Measurements from ENCODE around the gene WFIKKN1.
"Not testable (repeated sequence)": the region's sequence is repeated elsewhere in the genome, so short reads cannot be mapped to it uniquely, and the experiment has no call there.

WFIKKN1 gene

DNA sequence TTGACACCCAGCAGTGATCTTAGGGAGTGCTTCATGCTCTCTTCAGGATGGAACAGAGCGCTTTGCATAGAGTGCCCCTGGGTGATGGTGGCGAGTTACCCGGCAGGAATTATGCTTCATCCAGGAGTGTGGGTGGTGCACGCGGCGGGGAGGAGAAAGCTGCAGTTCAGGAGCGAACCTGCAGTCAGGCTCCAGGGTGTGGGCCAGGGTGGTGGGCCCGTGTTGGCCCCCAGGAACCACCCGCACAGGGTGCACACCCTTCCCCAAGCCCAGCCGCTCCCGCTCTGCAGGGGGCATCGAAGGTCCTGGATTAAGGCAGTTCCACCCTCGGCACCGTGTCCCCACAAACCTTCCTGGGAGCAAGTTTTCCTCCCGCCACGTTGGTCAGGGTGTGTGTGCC is 37.0 kb upstream of the WFIKKN1 start:
- in situ Hi-C loops (cut with MboI; ENCODE audit: low sequenced_read_pairs): no loop called here

DNA sequence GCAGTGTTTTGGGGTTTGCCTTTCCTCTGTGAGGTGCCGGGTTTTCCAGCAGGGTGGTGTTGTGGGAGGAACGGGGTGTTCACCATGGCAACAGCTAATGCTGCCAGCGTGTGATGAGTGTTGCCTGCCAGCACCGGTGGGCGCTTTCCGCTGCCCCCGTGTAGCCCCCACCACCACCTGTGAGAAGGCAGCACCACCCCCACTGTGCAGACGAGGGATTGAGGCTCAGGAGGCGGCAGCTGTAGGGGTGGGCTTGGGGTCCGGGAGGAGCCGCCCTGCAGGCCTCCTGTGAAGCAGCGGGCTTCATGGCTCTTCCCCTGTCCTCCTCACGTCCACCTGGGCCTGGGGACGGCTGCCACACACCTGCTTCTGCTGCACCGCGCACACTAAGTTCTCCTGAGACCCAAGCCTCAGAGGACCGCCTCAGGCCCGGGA is 35.7 kb upstream of the WFIKKN1 start:
- in situ Hi-C loops (cut with MboI; ENCODE audit: low sequenced_read_pairs): no loop called here

DNA sequence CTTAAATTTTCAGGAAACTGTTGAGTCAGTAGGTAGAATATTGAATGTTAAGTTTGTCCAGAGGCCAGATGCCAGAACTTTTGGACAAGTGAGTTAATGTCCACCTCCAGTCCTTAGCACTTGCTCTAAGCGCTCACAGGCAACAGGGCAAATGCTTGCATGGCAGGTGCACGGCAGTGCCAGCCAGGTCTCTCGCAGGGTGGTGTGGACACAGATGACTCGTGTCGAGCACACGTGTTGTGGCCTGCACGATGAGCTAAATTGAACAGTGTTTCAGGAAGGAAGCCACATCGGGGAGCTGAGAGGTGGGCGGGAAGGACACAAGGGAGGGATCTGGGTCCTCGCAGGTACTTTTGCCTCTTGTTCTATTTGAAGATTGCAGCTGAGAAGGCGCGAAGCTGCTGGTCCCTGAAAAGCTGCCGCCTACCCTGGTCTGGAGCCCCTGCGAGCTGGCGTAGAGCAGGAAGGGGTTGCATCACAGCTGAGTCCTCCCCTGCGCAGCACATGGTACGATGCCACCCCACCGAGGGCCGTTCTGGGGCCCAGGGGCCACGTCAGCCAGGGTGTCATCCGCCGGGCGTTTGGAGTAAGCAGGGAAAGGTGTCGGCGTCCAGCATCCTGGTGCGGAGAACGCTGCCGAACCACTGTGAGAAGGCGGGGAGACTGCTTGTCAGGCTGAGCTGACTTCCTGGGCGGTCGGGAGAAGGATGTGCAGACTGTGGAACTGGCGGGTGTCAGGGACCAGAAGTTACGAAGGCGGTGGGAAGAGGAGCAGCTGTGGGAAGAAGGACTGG is 34.6 kb upstream of the WFIKKN1 start:
- in situ Hi-C loops (cut with MboI; ENCODE audit: low sequenced_read_pairs): no loop called here

DNA sequence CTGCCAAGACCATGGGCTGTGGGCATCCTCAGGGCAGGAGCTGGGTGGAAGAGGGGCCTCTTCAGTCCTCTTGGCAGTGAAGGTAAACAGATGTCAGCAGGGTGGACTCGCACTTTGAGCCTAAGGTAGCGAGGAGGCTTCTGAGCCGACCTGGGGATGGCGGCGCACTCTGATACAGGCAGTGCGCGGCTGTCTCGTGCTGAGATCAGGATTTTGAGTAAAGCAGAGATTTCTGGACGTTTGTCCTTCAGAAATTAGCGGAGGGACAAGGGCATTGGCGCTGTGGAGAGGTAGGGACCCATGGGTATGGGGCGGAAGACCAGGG is 34.1 kb upstream of the WFIKKN1 start:
- in situ Hi-C loops (cut with MboI; ENCODE audit: low sequenced_read_pairs): no loop called here

DNA sequence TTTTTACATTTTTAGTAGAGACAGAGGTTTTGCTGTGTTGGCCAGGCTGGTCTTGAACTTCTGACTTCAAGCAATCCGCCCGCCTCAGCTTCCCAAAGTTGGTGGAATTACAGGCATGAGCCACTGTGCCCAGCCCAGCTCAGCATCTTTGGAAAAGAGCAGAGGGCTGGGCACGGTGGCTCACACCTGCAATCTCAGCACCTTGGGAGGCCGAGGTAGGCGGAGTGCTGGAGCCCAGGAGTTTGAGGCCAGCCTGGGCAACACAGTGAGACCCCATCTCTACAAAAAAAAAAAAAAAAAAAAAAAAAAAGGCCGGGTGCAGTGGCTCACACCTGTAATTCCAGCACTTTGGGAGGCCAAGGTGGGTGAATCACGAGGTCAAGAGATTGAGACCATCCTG is 33.1 kb upstream of the WFIKKN1 start:
- in situ Hi-C loops (cut with MboI; ENCODE audit: low sequenced_read_pairs): not testable (repeated sequence)

DNA sequence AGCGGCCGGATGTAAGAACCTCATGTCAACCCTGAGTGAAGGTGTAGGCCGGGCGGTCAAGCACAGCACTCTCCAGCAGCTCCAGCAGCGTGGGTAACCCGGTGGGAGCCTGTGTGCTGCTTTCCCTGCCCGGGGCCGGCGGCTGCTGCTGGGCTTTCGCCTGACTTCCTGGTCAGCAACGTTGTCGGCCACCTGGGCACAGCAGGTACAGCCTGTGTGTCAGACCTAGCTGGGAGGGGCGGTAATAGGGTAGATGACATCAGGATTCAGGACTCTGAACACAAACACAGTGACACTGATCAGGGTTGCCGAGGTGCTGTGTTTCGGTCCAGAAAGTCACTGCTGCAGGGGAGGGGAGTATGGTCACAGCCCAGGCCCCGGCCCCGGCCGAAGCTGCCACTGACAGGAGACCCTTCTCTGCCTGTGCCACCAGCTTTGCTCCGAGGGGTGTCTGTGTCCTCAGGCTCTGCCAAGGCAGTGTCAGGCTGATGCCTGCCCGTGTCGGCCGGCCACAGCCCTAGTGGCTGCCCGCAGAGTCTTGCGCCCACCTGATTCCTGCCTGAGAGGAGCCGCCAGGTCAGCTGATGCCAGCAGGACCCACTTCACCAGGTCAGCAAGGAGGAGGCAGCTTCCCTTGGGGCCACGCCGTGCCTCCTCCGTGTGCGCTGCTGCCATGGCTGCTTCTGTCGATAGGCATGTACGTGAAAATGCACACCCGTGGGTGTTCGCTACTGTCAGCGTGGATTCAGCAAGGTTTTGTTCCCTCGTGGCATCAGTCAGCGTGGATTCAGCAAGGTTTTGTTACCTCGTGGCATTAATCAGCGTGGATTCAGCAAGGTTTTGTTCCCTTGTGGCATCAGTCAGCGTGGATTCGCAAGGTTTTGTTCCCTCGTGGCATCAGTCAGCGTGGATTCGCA is 31.7 kb upstream of the WFIKKN1 start:
- in situ Hi-C loops (cut with MboI; ENCODE audit: low sequenced_read_pairs): no loop called here

DNA sequence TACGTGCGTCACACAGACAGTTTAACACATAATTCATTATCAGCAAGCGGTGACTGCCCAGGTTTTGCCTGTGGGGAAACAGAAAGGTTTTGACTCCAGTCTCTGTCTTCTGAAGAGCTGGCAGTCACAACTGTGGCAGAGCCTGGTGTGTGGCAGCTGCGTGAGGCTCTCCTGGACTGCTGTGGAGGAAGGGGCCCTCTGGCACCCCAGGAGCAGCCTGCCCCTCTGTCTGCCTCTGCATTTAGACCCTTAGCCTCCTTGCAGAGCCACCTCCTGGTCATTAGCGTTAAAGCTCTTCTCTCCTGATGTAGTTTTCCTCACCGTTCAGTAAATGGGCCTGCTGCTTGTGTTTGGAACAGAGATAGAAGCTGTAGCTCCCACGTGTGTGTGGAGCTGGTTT is 30.0 kb upstream of the WFIKKN1 start:
- in situ Hi-C loops (cut with MboI; ENCODE audit: low sequenced_read_pairs): no loop called here

DNA sequence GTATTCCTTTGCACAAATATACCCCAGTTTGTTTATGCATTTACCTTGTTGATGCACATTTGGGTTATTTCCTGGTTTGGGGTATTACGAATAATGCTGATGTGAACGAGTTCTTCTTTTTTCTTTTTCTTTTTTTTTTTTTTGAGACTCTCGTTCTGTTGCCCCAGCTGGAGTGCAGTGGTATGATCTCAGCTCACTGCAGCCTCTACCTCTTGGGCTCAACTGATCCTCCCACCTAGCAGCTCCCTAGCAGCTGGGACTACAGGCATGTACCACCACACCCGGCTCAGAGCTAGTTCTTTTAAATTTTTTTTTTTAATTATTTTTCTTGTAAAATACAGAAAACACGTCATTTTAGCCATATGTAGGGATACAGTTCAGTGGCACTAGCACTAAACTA is 26.9 kb upstream of the WFIKKN1 start:
- in situ Hi-C loops (cut with MboI; ENCODE audit: low sequenced_read_pairs): no loop called here

DNA sequence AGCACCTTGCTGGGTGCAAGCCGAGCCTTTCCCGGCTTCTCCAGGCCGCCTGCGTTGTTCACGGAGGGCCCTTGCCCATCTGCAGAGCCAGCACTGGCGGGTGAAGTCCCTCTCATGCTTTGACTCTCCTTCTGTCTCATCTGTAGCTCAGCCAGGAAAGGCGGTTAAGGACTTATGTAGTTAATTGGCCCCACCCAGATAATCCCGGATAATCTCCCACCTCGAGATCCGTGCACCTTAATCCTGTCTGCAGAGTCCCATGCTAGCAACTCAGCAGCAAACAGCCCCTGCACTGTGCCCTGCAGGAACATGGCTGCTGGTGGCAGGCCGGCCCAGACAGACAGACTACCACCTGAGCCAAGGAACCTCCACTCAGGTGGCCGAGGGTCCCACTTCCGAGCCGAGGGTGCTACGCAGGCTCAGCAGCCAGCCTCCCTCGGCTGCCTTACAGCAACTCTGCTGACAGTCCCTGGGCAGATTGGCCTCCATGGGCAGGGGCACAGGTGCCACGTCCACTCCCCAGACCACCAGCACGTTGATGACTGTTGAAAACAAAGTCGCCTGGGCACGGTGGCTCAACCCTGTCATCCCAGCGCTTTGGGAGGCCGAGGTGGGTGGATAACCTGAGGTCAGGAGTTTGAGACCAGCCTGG is 24.0 kb upstream of the WFIKKN1 start:
- in situ Hi-C loops (cut with MboI; ENCODE audit: low sequenced_read_pairs): no loop called here

DNA sequence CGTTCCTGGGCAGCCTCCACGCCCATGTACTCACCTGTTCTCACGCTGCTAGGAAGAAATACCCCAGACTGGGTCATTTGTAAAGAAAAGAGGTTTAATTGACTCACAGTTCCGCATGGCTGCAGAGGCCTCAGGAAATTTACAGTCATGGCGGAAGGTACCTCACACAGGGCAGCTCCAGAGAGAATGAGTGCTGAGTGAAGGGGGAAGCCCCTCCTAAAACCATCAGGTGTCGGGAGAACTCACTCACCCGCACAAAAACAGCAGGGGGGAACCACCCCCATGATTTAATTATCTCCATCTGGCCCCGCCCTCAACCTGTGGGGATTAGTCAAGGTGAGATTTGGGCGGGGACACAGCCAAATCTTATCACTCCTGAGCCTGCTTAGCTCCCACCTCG is 22.8 kb upstream of the WFIKKN1 start:
- in situ Hi-C loops (cut with MboI; ENCODE audit: low sequenced_read_pairs): no loop called here

DNA sequence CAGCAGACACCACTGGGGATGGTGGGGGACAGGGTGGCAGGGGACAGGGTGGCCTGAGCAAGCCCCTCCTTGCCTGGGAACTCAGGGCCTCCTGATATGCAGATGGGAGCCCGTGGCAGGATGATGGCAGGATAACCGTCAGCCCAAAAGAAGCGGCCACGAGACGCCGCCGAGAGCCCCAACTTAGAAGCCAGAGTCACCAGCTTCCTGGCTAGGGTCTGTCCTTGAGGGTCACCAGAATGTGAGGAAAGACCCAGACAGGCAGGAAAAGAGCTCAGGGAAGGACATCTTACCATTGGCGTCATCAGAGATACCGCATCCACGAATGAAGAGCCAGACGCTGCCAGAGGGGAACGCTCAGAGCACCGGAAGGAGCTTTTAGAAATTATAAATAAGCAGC is 21.5 kb upstream of the WFIKKN1 start:
- in situ Hi-C loops (cut with MboI; ENCODE audit: low sequenced_read_pairs): no loop called here

DNA sequence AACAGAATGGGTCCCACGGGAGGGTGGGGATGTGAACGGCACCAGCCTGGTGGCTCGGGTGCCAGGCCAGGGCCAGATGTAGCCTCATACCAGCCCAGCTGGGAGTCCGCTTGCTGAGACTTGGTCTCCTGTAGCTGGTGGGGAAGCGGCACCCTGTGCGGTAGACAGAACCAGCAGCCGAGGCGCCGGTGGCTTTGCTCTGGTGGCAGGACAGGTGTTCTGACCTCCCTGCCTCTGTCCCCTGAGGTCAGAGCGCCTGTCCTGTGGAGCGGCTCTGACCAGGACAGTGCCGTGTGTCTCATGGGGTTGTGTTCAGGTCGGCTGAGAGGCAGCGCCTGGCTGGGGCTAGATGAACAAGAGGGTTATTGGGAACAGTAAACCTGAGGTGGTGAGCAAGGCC is 20.8 kb upstream of the WFIKKN1 start:
- in situ Hi-C loops (cut with MboI; ENCODE audit: low sequenced_read_pairs): no loop called here

DNA sequence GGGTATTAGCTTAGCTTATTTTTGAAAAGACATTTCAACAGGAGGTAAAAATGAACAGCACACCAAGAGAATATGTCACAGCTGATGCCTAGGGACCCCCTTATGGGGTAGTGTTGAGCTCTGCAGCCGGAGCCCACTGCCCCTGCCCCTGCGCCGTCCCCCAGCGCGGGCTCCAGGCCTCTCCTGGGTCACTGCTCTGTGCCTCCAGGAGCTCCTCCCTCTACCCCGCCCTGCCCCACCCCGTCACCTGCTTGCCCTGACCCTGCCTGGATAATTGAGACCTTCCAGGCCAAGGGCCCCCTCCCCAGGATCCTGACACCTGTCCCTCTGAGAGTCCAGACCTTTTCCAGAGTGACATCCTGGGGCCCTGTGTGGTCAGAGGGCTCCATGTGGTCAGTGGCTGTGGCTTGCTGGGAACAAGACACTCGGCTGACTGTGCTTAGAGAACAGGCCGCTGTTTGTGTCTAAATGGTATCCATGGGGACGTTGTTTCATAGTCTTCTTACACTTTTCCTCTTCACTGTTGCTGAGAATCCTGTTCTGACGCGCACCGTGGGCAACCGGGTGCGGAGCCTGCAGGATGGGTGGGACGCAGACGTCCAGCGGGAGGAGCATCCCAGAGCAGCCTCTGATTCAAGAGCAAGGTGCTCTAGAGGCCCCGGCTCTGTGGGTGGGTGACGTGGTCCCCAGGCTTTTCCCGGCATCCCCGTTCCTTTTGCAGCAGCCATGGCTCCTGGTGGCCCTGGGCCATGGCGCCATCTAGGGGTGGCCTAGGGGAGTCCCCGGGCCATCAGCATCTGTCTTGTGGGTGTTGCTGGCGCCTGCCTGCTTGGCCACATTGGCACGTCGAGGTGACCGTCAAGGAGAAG is 20.0 kb upstream of the WFIKKN1 start:
- in situ Hi-C loops (cut with MboI; ENCODE audit: low sequenced_read_pairs): no loop called here

DNA sequence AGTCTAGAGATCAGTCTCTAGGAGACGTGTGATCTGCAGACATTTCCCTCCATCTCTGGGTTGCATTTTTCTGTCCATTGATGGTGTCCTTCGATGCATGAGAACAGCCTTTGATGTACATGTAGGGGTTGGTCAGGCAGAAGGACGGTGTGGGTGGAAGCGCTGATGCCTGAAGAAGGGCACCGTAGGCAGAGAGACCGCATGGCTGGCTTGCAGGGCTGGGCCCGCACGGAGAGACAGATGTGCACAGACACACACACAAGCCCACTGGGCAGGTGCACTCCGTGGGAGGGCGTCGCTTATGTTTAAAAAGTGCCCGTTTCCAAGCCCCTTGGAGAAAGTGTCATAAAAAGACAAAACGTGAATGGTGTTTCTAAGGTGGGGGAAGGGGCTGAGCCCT is 15.7 kb upstream of the WFIKKN1 start:
- in situ Hi-C loops (cut with MboI; ENCODE audit: low sequenced_read_pairs): no loop called here

DNA sequence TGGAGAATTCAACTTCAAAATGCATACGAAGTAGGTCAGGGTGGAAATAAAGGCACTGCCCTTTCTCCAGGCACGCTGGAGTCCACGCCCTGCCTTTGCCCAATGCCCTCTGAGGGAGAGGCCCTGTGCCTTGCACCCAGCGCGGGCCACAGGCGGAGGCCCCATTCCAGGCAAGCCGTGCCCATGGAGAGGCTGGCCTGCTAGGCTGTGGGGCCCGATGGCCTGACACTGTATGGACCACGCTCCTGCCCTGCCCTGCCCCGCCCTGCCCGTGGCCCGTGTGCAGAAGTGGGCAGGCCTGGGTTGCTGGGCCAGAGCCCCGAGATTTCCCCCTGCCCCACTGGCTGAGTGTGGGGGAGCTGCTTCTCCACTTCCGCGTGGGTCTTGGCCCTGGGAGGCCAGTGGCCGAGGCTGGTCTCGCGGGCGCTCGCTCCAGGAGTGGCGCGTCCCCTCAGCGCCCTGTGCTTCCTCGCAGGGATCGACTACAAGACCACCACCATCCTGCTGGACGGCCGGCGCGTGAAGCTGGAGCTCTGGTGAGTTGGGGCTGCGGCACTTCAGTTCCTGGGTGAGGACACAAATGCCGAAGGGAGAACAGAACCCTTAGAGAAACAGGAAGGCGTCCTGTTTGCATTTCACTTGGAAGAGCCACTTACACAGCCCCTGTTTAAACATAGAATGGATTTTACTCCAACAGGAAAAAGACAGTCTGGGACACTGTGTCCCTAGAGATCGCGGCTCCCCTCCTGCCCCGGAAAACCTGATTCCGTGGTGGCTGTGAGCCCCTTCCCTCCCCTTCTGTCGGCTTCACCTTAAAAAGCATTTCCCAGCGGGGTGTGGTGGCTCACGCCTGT is 13.8 kb upstream of the WFIKKN1 start:
- in situ Hi-C loops (cut with MboI; ENCODE audit: low sequenced_read_pairs): no loop called here

DNA sequence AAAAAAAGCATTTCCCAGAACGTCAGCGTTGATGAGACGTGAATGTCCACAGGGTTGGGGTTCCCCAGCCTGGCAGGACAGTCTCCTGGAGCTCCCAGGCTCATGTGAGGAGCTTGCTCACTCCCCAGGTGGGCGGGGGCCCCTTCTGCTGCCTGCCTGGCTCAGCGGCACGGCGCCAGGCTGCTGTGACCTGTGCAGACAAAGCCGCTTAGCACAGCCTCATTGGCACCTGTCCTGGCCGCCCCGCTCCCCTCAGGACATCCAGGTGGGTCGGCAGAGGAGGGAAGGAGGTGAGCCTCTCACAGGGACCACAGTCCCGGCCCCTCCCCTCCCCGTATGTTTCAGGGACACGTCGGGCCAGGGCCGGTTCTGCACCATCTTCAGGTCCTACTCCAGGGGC is 12.9 kb upstream of the WFIKKN1 start:
- in situ Hi-C loops (cut with MboI; ENCODE audit: low sequenced_read_pairs): no loop called here

DNA sequence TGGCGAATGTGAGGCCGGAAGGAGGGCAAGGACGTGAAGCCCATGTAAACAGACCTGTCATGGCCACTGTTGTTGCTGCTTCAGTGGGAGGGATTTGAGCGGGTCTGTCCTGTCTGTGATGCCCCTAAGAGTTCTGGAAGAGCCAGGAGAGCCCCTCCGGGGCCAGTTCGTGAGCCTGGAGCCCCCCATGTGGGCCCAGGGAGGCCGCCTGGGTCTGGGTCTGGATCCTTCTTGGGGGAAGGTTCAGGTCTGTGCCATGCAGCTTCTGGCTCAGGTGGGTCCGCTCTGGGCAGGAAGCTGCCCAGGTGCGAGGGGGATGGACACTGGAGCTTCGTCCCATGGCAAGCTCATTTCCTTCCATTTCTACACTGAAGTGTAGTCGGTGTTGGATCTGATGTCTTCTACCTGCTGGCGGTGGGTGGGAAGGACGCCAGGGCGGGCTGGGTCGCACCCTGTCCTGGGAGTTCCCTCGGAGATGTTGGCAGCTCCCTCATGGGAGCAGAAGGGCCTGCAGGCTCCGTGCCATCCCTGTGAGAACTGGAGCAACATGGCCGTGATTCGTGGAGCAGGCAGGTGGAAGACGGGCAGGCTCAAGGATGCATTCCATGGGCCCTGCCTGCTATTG is 11.2 kb upstream of the WFIKKN1 start:
- in situ Hi-C loops (cut with MboI; ENCODE audit: low sequenced_read_pairs): no loop called here

DNA sequence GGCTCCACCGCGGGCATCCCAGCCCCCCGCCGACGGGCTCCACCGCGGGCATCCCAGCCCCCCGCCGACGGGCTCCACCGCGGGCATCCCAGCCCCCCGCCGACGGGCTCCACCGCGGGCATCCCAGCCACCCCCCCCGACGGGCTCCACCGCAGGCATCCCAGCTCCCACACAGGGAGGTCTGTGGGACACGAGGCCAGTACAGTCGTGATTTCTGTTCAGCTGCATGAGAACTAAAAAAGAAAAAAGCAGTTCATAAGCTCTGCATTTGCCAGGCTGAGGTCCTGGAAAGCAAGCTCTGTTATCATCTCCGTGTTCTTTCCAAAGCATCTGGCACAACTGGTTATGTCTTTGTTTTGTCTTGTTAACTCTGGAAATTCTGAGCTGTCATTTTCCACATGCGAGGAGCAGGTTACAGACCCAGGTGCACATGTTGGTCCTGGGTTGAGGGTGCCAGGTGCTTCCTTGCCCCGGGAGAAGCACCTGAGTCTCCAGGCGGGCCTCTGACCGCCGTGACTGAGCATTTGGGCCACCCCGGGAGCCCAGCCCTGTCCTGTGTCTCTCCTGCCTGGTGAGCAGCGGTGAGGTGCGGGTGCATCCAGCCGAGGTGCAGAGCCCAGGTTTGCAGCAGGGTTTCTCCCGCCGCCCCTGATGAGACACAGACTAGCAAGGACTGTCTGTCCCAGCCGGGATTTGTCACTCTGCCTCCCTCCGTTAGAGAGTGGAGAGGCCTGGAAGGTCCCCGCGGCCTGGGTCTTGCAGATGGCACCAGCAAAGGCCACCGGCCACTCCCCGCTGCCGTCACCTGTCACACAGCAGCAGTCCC is 9.9 kb upstream of the WFIKKN1 start:
- in situ Hi-C loops (cut with MboI; ENCODE audit: low sequenced_read_pairs): no loop called here

Measured in HL-60/S4 treated with retinoic acid at 250 ng/mL for 4 days and 3 days (cell line).